HG03039 (cell line): Measurements from ENCODE around the gene TRDN.
"Not testable (repeated sequence)": the region's sequence is repeated elsewhere in the genome, so short reads cannot be mapped to it uniquely, and the experiment has no call there.

Source experiments
- ATAC-seq: cut with Tn5 transposase; IDR thresholded peaks from one replicate; pipeline ENCODE4 v1.9.1; 2021; ENCODE audit warnings: mild to moderate bottlenecking, moderate library complexity; ENCODE audit not compliant: unreplicated experiment

Gene TRDN

GRCh38 chr6:123309130-123309529 is 327.6 kb downstream of the TRDN start:
- ATAC-seq: no peak

DNA sequence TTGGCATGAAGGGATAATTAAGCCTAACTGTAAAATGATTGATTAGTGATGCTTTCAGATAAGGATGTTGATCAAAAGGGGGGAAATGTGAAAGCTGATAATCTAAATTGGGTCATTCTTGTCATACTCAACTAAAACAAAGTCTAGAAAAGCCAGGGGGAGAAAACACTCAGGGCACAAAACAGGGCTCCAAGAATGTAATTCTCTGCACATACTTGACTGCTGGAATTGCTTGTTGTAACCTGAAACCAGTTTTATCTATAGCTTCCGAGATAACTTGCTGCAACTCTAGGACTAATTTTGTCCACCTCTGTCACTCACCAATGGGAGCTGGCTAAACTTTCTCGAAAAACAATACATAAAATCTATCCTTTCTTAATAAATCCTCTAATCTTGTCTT is 330.4 kb downstream of the TRDN start:
- no peak for ATAC-seq

DNA sequence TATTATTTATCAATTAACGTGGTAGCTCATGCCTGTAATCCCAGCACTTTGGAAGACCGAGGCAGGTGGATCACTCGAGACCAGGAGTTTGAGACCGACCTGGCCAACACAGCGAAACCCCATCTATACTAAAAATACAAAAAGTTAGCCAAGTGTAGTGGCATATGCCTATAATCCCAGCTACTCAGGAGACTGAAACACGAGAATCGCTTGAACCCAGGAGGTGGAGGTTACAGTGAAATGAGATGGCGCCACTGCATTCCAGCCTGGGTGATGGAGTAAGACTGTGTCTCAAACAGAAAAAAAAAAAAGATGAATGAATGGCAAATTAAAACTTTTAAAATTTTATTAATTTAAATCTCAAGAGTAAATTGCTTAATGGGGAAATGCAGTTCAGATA is 341.1 kb downstream of the TRDN start:
- no peak for ATAC-seq

DNA sequence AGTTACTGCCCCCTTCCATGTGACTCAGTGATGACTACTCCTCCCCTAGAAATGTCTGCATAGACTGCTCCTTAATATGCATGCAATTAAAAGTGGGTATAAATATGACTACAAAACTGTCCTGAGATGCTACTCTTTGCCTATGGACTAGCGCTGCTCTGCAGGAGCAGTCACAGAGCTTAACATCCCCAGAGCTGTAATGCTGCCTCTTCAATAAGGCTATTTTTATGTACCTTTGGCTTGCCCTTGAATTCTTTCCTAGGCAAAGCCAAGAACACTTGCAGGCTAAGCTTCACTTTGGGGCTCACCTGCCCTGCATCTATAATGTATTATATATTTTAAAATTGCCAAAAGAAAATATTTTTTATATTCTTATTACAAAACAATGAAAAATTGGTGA is 341.6 kb downstream of the TRDN start:
- no peak for ATAC-seq

- no peak for ATAC-seq
These were observed 348.1 kb downstream of the TRDN start for GRCh38 chr6:123288649-123289048.

GRCh38 chr6:123276546-123276980 is 360.2 kb downstream of the TRDN start:
- ATAC-seq: no peak

DNA sequence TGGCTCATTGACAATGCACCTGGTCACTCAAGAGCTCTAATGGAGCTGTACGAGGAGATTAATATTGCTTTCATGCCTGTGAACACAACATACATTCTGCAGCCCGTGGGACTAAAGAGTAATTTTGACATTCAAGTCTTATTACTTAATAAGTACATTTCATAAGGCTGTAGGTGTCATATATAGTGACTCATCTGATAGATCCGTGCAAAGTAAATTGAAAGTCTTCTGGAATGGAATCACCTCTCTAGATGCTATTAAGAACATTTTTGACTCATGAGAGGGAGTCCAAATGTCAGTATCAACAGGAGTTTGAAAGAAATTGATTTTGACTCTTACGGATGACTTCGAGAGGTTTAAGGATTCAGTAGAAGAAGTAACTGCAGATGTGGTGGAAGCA is 372.8 kb downstream of the TRDN start:
- ATAC-seq: no peak

DNA sequence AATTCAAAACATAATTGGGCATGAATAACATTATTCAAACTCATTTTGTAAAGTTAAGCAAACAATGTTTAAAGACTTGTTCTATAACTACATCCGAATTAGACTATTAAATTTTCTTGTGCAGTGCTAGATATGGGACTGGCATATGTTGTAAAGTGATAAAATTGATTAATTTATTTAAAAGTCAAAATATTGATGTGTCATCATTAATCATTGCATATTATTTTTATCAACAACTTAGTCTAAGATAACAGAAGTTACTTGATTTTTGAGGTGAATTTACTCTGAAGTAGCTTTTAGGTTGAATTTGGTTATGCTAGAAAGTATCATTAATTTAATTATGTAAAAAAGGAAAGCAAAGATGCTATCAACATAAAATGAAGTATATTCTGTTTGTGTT is 396.1 kb downstream of the TRDN start:
- no peak for ATAC-seq

- ATAC-seq: no peak
These were observed 403.4 kb downstream of the TRDN start for GRCh38 chr6:123233336-123233735.

- ATAC-seq: not testable (repeated sequence)
These were observed 409.0 kb downstream of the TRDN start for GRCh38 chr6:123227789-123228188.

- no peak for ATAC-seq
These were observed 410.4 kb downstream of the TRDN start for GRCh38 chr6:123226398-123226797.

- ATAC-seq: no peak
These were observed 412.7 kb downstream of the TRDN start for GRCh38 chr6:123224077-123224476.

DNA sequence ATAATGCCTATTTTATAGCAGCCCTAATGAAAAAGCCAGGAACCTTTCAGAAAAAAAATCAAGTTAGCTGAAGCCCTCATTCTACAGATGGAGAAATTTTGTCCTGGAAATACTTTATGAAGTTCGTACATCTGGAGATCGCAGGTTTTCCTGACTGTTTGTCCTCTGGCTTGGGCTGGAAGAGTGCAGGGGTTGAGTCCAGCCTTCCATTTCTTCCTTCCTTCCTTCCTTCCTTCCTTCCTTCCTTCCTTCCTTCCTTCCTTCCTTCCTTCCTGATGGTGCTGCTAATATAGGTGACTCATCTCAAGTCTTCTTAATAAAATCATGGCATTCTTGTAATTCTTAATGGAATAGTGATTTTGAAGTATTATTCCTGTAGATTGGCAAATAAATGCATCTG is 413.3 kb downstream of the TRDN start:
- no peak for ATAC-seq

DNA sequence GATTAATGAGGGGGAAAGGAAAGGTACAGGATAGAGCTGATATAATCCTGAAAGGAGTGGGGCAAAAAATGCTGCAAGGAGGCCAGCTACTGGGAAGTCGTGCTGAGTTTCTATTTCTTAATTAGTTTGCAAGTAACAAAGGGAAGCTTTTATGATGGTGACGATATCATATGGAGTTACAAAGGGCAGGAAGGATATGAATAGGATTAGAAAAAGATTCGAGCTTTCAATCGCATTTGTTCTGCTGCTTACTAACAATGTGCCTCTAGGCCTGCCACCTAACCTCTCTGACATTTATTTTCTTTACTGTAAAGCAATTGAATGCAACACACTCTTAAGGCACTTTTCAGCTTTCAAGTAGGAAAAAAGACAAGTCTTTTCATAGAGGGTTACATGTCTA is 421.5 kb downstream of the TRDN start:
- ATAC-seq: no peak

DNA sequence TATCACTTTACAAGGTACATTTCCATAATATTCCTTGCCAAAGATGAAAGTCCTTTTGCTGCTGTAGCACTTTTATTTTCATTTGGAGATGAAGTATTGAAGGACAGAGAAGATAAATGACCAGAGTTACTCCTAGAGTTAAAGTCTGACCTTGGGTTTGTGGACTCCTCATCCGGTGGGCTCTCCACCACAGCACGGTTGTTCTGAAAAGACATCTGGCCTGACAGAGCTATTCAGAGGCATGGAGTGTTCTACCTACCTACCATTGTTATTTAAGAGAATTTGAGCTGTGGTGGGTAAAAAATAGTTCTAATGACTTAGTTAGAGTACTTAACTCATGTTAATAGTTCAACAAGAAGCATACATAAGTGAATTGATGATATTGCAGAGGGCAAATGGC is 422.3 kb downstream of the TRDN start:
- ATAC-seq: no peak

DNA sequence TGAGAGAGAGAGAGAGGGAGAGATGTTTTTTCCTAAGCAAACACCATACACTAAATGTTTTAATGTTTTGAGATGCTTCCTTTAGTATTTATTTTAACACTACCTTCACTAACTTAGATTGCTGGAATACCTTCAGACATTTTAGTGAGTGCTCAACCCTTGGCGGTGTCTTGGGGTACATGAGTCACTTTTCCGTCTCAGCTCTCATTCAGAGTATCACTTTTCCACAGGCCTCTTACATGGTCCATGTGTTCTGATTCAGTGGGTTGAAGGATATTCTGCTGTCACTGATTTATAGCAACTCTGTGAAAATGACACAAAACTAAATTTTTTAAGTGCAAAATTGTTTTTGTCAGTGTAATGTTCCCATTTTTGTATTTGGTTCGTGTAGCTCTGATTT is 422.8 kb downstream of the TRDN start:
- ATAC-seq: no peak

GRCh38 chr6:123211777-123212545 is 424.8 kb downstream of the TRDN start:
- ATAC-seq: no peak

GRCh38 chr6:123210645-123211044 is 426.1 kb downstream of the TRDN start:
- ATAC-seq: no peak

- ATAC-seq: no peak
These were observed 428.7 kb downstream of the TRDN start for GRCh38 chr6:123207967-123208510.

DNA sequence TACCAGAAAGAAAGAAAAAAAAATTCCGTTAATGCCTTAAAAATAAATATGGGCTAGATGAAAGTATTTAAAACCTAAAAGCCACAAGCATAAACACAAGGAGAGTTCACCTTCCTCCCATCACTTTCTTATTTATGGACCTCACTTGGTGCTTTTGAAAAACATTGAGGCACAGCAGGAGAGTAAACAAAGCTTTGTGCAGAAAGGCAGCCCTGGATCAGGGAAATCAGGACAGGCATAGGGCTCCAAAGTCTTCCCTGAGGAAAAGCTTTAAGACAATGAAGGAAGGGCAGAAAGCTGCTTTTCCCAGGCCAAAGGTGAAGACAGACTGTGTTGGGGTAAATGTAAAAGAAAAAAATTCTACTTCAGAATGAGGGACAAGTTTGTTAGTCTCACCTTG is 432.8 kb downstream of the TRDN start:
- ATAC-seq: no peak

DNA sequence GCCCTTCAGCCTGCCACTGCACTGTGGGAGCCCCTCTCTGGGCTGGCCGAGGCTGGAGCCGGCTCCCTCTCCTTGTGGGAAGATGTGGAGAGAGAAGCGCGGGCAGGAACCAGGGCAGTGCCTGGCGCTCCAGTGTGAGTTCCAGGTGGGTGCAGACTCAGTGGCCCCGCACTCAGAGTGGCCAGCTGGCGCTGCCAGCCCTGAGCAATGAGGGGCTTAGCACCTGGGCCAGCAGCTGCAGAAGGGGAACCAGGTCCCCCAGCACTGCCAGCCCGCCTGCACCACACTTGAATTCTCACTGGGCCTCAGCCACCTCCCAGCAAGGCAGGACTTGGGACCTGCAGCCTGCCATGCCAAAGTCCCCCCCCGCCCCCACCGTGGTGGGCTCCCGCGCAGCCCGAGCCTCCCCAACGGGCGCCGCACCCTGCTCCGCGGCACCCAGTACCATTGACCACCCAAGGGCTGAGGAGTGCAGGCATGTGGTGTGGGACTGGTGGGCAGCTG is 434.8 kb downstream of the TRDN start:
- ATAC-seq: no peak

GRCh38 chr6:123193298-123193697 is 443.5 kb downstream of the TRDN start:
- no peak for ATAC-seq

DNA sequence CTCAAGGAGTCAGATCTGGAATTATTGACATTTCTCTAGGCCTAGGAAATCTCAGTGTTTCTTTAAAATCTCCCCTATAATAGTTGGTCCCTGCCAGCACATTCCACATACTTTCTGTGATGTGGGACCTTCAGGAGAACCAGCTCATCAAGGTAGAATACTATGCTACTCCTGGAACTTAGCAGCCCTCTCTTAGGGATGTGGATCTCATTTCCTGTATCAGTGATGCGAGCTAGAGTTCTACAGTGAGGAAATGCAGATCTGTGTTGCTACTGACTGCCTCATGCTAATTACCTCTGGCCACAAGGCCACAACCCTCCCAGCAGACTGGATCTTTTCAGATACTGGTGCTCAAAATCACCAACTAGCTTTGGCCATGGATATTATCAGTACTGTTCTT is 446.9 kb downstream of the TRDN start:
- ATAC-seq: no peak
